PC-9 (cell line): Measurements from ENCODE around the gene ATP6V0E1. TPM values are rescaled to one million over a fixed set of nuclear protein-coding genes. Genes with fewer than 3 reads are reported as not detected.
A peak's percentile ranks its signal among the peaks of the same experiment; 100 is the strongest.
"Not testable (repeated sequence)": the region's sequence is repeated elsewhere in the genome, so short reads cannot be mapped to it uniquely, and the experiment has no call there.

Experiments
- BruUV-seq: library from RNA; stranded (reverse); fragments of 400-500 nt; replicated peaks from 2 replicates; lab custom pipeline; 2021; lab: Mats Ljungman, UMichigan
- CTCF ChIA-PET: fragments of 300-600 bp; sonication (Branson Sonifier 250); formaldehyde crosslinking; loops from one replicate; lab custom pipeline; 2022; ENCODE audit warnings: antibody characterized with exemption; lab: Charles Lee
- POLR2A ChIA-PET: fragments of 300-600 bp; sonication (Branson Sonifier 250); formaldehyde crosslinking; loops from one replicate; lab custom pipeline; 2022; ENCODE audit warnings: antibody characterized with exemption; ENCODE audit not compliant: unreplicated experiment; lab: Charles Lee
- DNase-seq, 2 experiments: peaks; one replicate each; pipeline versions ENCODE4 v3.0.0 to v3.0.0-alpha.2; 2015 to 2022; ENCODE audit warnings: mixed read lengths in 1 of 2
- H2AFZ ChIP-seq: fragments of 200-600 bp; sonication (generic); 2 replicates; pipeline ENCODE4 v1.8.1; 2017; ENCODE audit warnings: antibody characterized with exemption
- H3F3A ChIP-seq: fragments of 200-600 bp; sonication (generic); 2 replicates; pipeline ENCODE4 v1.8.1; 2017; ENCODE audit warnings: antibody characterized with exemption, mild to moderate bottlenecking, low read depth; ENCODE audit not compliant: insufficient read depth
- H3K27ac ChIP-seq: fragments of 200-600 bp; sonication (generic); 2 replicates; pipeline ENCODE4 v1.6.1; 2016; ENCODE audit warnings: mixed run types
- H3K27me3 ChIP-seq: fragments of 200-600 bp; sonication (generic); 2 replicates; pipeline ENCODE4 v1.6.1; 2016; ENCODE audit warnings: low read depth, mixed run types; ENCODE audit not compliant: insufficient read depth
- H3K36me3 ChIP-seq: fragments of 200-600 bp; sonication (generic); 2 replicates; pipeline ENCODE4 v1.6.1; 2016; ENCODE audit warnings: low read depth, mixed run types
- H3K4me1 ChIP-seq: fragments of 200-600 bp; sonication (generic); replicated peaks from 2 replicates; pipeline ENCODE4 v1.6.1; 2016; ENCODE audit warnings: mixed run types; ENCODE audit not compliant: insufficient read depth
- H3K4me2 ChIP-seq: fragments of 200-600 bp; sonication (generic); 2 replicates; pipeline ENCODE4 v1.6.1; 2017; ENCODE audit warnings: mixed run types
- H3K4me3 ChIP-seq: fragments of 200-600 bp; sonication (generic); 2 replicates; pipeline ENCODE4 v1.6.1; 2016; ENCODE audit warnings: mixed run types
- H3K79me2 ChIP-seq: fragments of 200-600 bp; sonication (generic); 2 replicates; pipeline ENCODE4 v1.6.1; 2017; ENCODE audit warnings: low read depth, mixed run types
- H3K9me2 ChIP-seq: fragments of 200-600 bp; sonication (generic); 2 replicates; pipeline ENCODE4 v1.8.1; 2017; ENCODE audit warnings: mild to moderate bottlenecking; ENCODE audit not compliant: insufficient read depth
- H3K9me3 ChIP-seq: fragments of 200-600 bp; sonication (generic); 2 replicates; pipeline ENCODE4 v1.8.1; 2016; ENCODE audit warnings: low read depth; ENCODE audit not compliant: insufficient read depth
- H4K20me1 ChIP-seq: fragments of 200-600 bp; sonication (generic); 2 replicates; pipeline ENCODE4 v1.8.1; 2017; ENCODE audit not compliant: insufficient read depth
- CTCF ChIP-seq: fragments of 200-600 bp; sonication (generic); conservative IDR thresholded peaks from 2 replicates; pipeline ENCODE4 v1.6.1; 2017; ENCODE audit warnings: mixed run types, antibody characterized with exemption, mild to moderate bottlenecking, moderate library complexity
- EZH2 ChIP-seq: fragments of 200-600 bp; sonication (generic); IDR thresholded peaks from 2 replicates; pipeline ENCODE4 v1.8.0; 2017; ENCODE audit warnings: antibody characterized with exemption, low read depth
- intact Hi-C: fragments of 100-400 bp; cut with micrococcal nuclease; formaldehyde crosslinking; loops from one replicate; pipeline ENCODE4 v1.10.0; 2022; ENCODE audit not compliant: unreplicated experiment
- total RNA-seq: library from RNA; stranded (reverse); gene quantifications from 2 replicates; pipeline ENCODE4 v1.2.3, GENCODE V29; 2021

ATP6V0E1 gene
- total RNA-seq, 1 experiment from 2014 or later: 251 TPM

- Histone ChIP-seq H3F3A (peaks cover 19% of the 10 kb centered on the region), H3K4me1 (peaks cover 39% of the 10 kb centered on the region), H3K4me2 (peak overlapping the region; percentile 93), H3K4me3 (peak overlapping the region; percentile 31), H2AFZ (no peak overlapping the region), H3K9me2 (no peaks in the 10 kb centered on the region), H4K20me1 (no peaks in the 10 kb centered on the region), H3K36me3 (no peaks in the 10 kb centered on the region), H3K27ac (peak overlapping the region; percentile 90), H3K27me3 (no peaks in the 10 kb centered on the region), H3K9me3 (no peaks in the 10 kb centered on the region), H3K79me2 (peaks cover 21% of the 10 kb centered on the region)
- no peak for TF ChIP-seq EZH2
- TF ChIP-seq CTCF: no peak
- ChIA-PET POLR2A (interaction anchor here (0.5 kb wide), 1 partner anchor 17 kb away, joined by 3 read pairs; no protein-coding TSS in a partner anchor), CTCF (interaction anchor here (0.6 kb wide), 1 partner anchor 15 kb away, joined by 6 read pairs; no protein-coding TSS in a partner anchor)
- BruUV-seq: no TSS peak
- intact Hi-C loops: loop anchor here (1.0 kb wide), 1 partner anchor 19 kb away; no protein-coding TSS in a partner anchor
- no peak for DNase-seq
Observed at GRCh38 chr5:173075970-173076369, 92.4 kb downstream of the ATP6V0E1 start.

GRCh38 chr5:173076471-173076870 lies 92.9 kb downstream of the ATP6V0E1 start:
- DNase-seq, BruUV-seq, H3K4me3 ChIP-seq, H3K27me3 ChIP-seq, H3K36me3 ChIP-seq, CTCF ChIA-PET, POLR2A ChIA-PET, H2AFZ ChIP-seq, H4K20me1 ChIP-seq, H3K9me3 ChIP-seq, H3K9me2 ChIP-seq, intact Hi-C loops: not testable (repeated sequence)
- Histone ChIP-seq H3K27ac (peak overlapping the region; percentile 90), H3K79me2 (peaks cover 21% of the 10 kb centered on the region), H3K4me1 (peaks cover 39% of the 10 kb centered on the region), H3F3A (peaks cover 19% of the 10 kb centered on the region), H3K4me2 (peak overlapping the region; percentile 93)

- BruUV-seq: no TSS peak
- H3K27ac ChIP-seq: no peak overlapping the region
- no peaks in the 10 kb centered on the region for H3K9me3 ChIP-seq
- no peak overlapping the region for H3K4me3 ChIP-seq
- H3K4me2 ChIP-seq: no peak overlapping the region
- H3K36me3 ChIP-seq: no peaks in the 10 kb centered on the region
- intact Hi-C loops: no loop called here
- H2AFZ ChIP-seq: no peak overlapping the region
- H3K4me1 ChIP-seq: peaks cover 30% of the 10 kb centered on the region
- H3K79me2 ChIP-seq: peaks cover 21% of the 10 kb centered on the region
- POLR2A ChIA-PET: no interaction called here
- H4K20me1 ChIP-seq: no peaks in the 10 kb centered on the region; the same call in 1 of the 2 replicates
- H3F3A ChIP-seq: peaks cover 19% of the 10 kb centered on the region
- H3K9me2 ChIP-seq: no peaks in the 10 kb centered on the region
- DNase-seq: no peak
- CTCF ChIA-PET: no interaction called here
- TF ChIP-seq CTCF (no peak), EZH2 (no peak)
- no peaks in the 10 kb centered on the region for H3K27me3 ChIP-seq
Observed at GRCh38 chr5:173078878-173079277, 95.3 kb downstream of the ATP6V0E1 start.

Other genes starting within 250 kb of the ATP6V0E1 start
- 10.3 and 18.4 TPM in 2 replicates for gene DUSP1, start 212.6 kb upstream of the ATP6V0E1 start, total RNA-seq
- gene ERGIC1, start 149.5 kb upstream of the ATP6V0E1 start, total RNA-seq: 106 and 159 TPM in 2 replicates
- gene RPL26L1, start 24.3 kb upstream of the ATP6V0E1 start, total RNA-seq: 54.4 and 87.1 TPM in 2 replicates
- gene CREBRF, start 72.6 kb downstream of the ATP6V0E1 start, total RNA-seq: 16.9 and 21.9 TPM in 2 replicates
- gene BNIP1, start 160.8 kb downstream of the ATP6V0E1 start, total RNA-seq: 13.3 and 13.5 TPM in 2 replicates